Measurements from ENCODE around the gene ATG7. TPM values are rescaled to one million over a fixed set of nuclear protein-coding genes. Genes with fewer than 3 reads are reported as not detected.

Gene ATG7
- total and polyA plus RNA-seq, 3 experiments from 2014 or later, result 13.8 to 28.2 (median 28.0) TPM

- no peak overlapping the region for H3K4me3 Mint-ChIP-seq
- H3K4me3 ChIP-seq (ENCODE audit: low read length), result no peak overlapping the region
- no peaks in the 10 kb centered on the region for H3K36me3 ChIP-seq (ENCODE audit: insufficient read depth, low read length)
- no peaks in the 10 kb centered on the region for H3K27me3 Mint-ChIP-seq
- H3K27ac Mint-ChIP-seq, result peak overlapping the region in 1 of 8 donors; percentile 20
- peaks cover 0 to 6% (median 0%) of the 10 kb centered on the region in 3 donors for H3K4me1 Mint-ChIP-seq
- ChIA-PET CTCF (no interaction called here), POLR2A (no interaction called here)
- H3K27me3 ChIP-seq (ENCODE audit: insufficient read depth, low read length, poor library complexity, severe bottlenecking), result no peaks in the 10 kb centered on the region
- peaks cover 0 to 1% (median 0%) of the 10 kb centered on the region in 3 donors for H3K36me3 Mint-ChIP-seq
- H3K27ac ChIP-seq (ENCODE audit: low read depth, low read length), result no peak overlapping the region
- DNase-seq, result no peak
- H3K9me3 Mint-ChIP-seq, result no peaks in the 10 kb centered on the region
- H3K4me1 ChIP-seq (ENCODE audit: insufficient read depth, low read length), result no peaks in the 10 kb centered on the region
- H3K9me3 ChIP-seq (ENCODE audit: low read length), result no peaks in the 10 kb centered on the region
Measured at GRCh38 chr3:11536936-11537612, 264.9 kb downstream of the ATG7 start.

DNA sequence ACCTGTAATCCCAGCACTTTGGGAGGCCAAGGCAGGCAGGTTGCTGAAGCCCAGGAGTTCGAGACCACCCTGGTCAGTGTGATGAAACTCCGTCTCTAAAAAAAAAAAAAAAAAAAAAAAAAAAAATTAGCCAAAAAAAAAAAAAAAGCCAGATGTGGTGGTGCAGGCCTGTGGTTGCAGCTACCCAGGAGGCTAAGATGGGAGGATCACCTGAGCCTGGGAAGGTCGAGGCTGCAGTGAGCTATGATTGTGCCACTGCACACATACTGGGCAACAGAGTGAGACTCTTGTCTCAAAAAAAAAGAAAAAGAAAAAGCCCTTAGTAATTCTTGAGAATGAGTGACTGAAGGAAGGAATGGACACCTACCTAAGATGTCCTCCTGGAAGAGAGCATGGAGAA lies 266.4 kb downstream of the ATG7 start:
- H3K4me1 Mint-ChIP-seq, result peaks cover 0 to 2% (median 0%) of the 10 kb centered on the region in 3 donors
- no peaks in the 10 kb centered on the region for H3K36me3 Mint-ChIP-seq
- CTCF ChIA-PET, result no interaction called here

DNA sequence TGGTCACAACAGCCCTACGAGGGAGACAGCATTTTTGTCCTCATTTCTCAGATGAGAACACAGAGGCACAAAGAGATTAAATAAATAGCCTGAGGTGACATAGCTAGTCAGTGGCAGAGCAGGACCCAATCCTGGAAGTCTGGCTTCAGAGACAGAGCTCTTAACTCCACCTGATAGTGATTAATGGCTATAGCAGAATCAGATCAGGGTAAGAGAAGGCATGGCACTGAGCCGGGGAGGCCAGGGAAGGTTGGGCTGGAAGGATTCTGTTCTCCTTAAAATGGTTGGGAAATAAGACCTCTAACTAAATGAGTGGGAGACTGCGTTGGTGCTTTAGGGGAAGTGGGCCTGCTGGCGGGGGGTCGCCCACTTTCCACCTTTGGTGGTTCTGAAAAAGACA lies 267.0 kb downstream of the ATG7 start:
- Histone ChIP-seq H3K4me1 (ENCODE audit: insufficient read depth, low read length) (no peaks in the 10 kb centered on the region), H3K27me3 (ENCODE audit: insufficient read depth, low read length, poor library complexity, severe bottlenecking) (no peaks in the 10 kb centered on the region), H3K27ac (ENCODE audit: low read depth, low read length) (no peak overlapping the region), H3K36me3 (ENCODE audit: insufficient read depth, low read length) (no peaks in the 10 kb centered on the region), H3K9me3 (ENCODE audit: low read length) (no peaks in the 10 kb centered on the region), H3K4me3 (ENCODE audit: low read length) (no peak overlapping the region)
- no peaks in the 10 kb centered on the region for H3K9me3 Mint-ChIP-seq
- H3K4me1 Mint-ChIP-seq, result peaks cover 0 to 2% (median 0%) of the 10 kb centered on the region in 3 donors
- POLR2A ChIA-PET, result no interaction called here
- CTCF ChIA-PET, result no interaction called here
- no peaks in the 10 kb centered on the region for H3K36me3 Mint-ChIP-seq
- no peaks in the 10 kb centered on the region for H3K27me3 Mint-ChIP-seq
- peak in 1 of 5 donors; percentile 14 for DNase-seq
- peak overlapping the region in 1 of 8 donors; percentile 22 for H3K27ac Mint-ChIP-seq
- H3K4me3 Mint-ChIP-seq, result no peak overlapping the region

More for the DNA sequence above, 266.4 kb downstream of the ATG7 start:
- Histone ChIP-seq H3K36me3 (ENCODE audit: insufficient read depth, low read length) (no peaks in the 10 kb centered on the region), H3K9me3 (ENCODE audit: low read length) (no peaks in the 10 kb centered on the region), H3K27me3 (ENCODE audit: insufficient read depth, low read length, poor library complexity, severe bottlenecking) (no peaks in the 10 kb centered on the region), H3K27ac (ENCODE audit: low read depth, low read length) (no peak overlapping the region), H3K4me3 (ENCODE audit: low read length) (no peak overlapping the region), H3K4me1 (ENCODE audit: insufficient read depth, low read length) (no peaks in the 10 kb centered on the region)
- no peak overlapping the region for H3K27ac Mint-ChIP-seq
- POLR2A ChIA-PET, result no interaction called here
- DNase-seq, result no peak
- H3K9me3 Mint-ChIP-seq, result no peaks in the 10 kb centered on the region
- no peak overlapping the region for H3K4me3 Mint-ChIP-seq
- H3K27me3 Mint-ChIP-seq, result no peaks in the 10 kb centered on the region

- H3K36me3 Mint-ChIP-seq, result no peaks in the 10 kb centered on the region
- no peak for DNase-seq
- no peaks in the 10 kb centered on the region for H3K9me3 Mint-ChIP-seq
- no peak overlapping the region for H3K4me3 ChIP-seq (ENCODE audit: low read length)
- no peaks in the 10 kb centered on the region for H3K27me3 ChIP-seq (ENCODE audit: insufficient read depth, low read length, poor library complexity, severe bottlenecking)
- ChIA-PET CTCF (no interaction called here), POLR2A (no interaction called here)
- H3K9me3 ChIP-seq (ENCODE audit: low read length), result no peaks in the 10 kb centered on the region
- no peak overlapping the region for H3K4me3 Mint-ChIP-seq
- H3K4me1 ChIP-seq (ENCODE audit: insufficient read depth, low read length), result no peaks in the 10 kb centered on the region
- H3K27ac ChIP-seq (ENCODE audit: low read depth, low read length), result no peak overlapping the region
- no peaks in the 10 kb centered on the region for H3K36me3 ChIP-seq (ENCODE audit: insufficient read depth, low read length)
- peaks cover 0 to 2% (median 0%) of the 10 kb centered on the region in 3 donors for H3K4me1 Mint-ChIP-seq
- no peaks in the 10 kb centered on the region for H3K27me3 Mint-ChIP-seq
- no peak overlapping the region for H3K27ac Mint-ChIP-seq
Measured at GRCh38 chr3:11539677-11540076, 267.5 kb downstream of the ATG7 start.

- no peaks in the 10 kb centered on the region for H3K9me3 Mint-ChIP-seq
- H3K9me3 ChIP-seq (ENCODE audit: low read length), result no peaks in the 10 kb centered on the region
- ChIA-PET CTCF (no interaction called here), POLR2A (no interaction called here)
- no peak overlapping the region for H3K4me3 ChIP-seq (ENCODE audit: low read length)
- no peaks in the 10 kb centered on the region for H3K27me3 ChIP-seq (ENCODE audit: insufficient read depth, low read length, poor library complexity, severe bottlenecking)
- H3K36me3 ChIP-seq (ENCODE audit: insufficient read depth, low read length), result no peaks in the 10 kb centered on the region
- H3K4me3 Mint-ChIP-seq, result no peak overlapping the region
- no peak overlapping the region for H3K27ac ChIP-seq (ENCODE audit: low read depth, low read length)
- no peaks in the 10 kb centered on the region for H3K36me3 Mint-ChIP-seq
- H3K27ac Mint-ChIP-seq, result peak overlapping the region in 1 of 8 donors; percentile 26
- DNase-seq, result peak in 1 of 5 donors; percentile 3
- H3K4me1 ChIP-seq (ENCODE audit: insufficient read depth, low read length), result no peaks in the 10 kb centered on the region
- no peaks in the 10 kb centered on the region for H3K27me3 Mint-ChIP-seq
- peaks cover 0 to 2% (median 0%) of the 10 kb centered on the region in 3 donors for H3K4me1 Mint-ChIP-seq
Measured at GRCh38 chr3:11541321-11542303, 269.4 kb downstream of the ATG7 start.

DNA sequence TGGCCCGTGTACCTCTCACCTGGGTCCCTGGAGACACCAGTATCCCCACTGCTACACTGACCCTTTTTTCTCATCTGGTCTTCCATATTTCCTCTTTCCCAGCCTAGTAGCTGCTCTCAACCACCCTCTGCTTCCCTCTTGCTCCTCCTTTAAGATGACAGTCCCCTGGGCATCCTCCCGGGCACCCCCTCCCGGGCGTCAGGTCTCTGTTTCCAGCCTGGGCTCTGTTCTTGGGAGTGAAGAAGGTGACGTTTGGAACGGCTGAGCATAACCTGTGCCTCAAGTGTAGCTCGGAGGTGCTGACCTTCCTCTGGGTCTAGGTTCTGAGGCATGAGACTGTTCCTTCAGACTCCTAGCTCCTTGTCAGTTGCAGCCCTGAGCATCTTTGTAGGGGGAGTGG lies 270.4 kb downstream of the ATG7 start:
- H3K36me3 Mint-ChIP-seq, result no peaks in the 10 kb centered on the region
- CTCF ChIA-PET, result no interaction called here

DNA sequence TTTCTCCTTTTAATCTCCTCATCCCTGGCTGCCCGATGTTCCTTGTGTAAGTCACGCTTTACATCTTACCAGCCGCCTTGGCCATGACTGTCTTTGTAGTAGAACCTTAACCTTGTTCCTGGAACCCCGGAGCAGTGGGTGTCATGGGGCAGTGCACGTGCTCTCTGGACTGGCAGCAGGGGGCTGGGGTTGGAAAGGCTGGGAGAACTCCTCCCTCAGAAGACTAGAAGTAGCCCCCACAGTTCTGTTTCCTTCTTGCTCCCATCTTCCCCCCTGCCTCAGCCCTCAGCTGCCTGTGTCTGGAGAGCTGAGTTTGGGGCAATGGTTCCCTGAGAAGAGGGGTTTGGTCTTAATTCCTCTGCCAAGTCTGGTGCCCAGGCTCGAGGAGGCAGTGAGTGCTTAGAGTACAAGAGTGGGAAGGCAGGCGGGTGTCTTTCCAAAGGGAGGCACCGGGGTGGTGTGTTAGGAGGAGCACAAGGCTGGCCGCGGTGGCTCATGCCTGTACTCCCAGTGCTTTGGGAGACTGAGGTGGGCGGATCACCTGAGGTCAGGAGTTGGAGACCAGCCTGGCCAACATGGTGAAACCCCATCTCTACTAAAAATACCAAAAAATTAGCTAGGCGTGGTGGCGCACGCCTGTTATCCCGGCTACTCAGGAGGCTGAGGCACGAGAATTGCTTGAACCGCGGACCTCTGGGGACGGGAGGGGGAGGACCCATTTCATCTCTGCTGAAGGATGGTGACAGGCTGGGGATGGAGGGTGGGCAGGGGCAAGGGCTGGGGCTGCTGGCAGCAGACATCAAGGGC lies 271.1 kb downstream of the ATG7 start:
- Histone ChIP-seq H3K36me3 (ENCODE audit: insufficient read depth, low read length) (no peaks in the 10 kb centered on the region), H3K9me3 (ENCODE audit: low read length) (no peaks in the 10 kb centered on the region), H3K4me1 (ENCODE audit: insufficient read depth, low read length) (no peaks in the 10 kb centered on the region), H3K4me3 (ENCODE audit: low read length) (no peak overlapping the region), H3K27ac (ENCODE audit: low read depth, low read length) (no peak overlapping the region), H3K27me3 (ENCODE audit: insufficient read depth, low read length, poor library complexity, severe bottlenecking) (no peaks in the 10 kb centered on the region)
- H3K9me3 Mint-ChIP-seq, result no peaks in the 10 kb centered on the region
- peak in 1 of 5 donors; percentile 19 for DNase-seq
- ChIA-PET CTCF (no interaction called here), POLR2A (no interaction called here)
- H3K27ac Mint-ChIP-seq, result no peak overlapping the region
- H3K4me3 Mint-ChIP-seq, result no peak overlapping the region
- peaks cover 0 to 4% (median 0%) of the 10 kb centered on the region in 3 donors for H3K4me1 Mint-ChIP-seq
- no peaks in the 10 kb centered on the region for H3K36me3 Mint-ChIP-seq
- H3K27me3 Mint-ChIP-seq, result no peaks in the 10 kb centered on the region

More for the DNA sequence above, 270.4 kb downstream of the ATG7 start:
- Histone ChIP-seq H3K36me3 (ENCODE audit: insufficient read depth, low read length) (no peaks in the 10 kb centered on the region), H3K27ac (ENCODE audit: low read depth, low read length) (no peak overlapping the region), H3K4me1 (ENCODE audit: insufficient read depth, low read length) (no peaks in the 10 kb centered on the region), H3K9me3 (ENCODE audit: low read length) (no peaks in the 10 kb centered on the region), H3K27me3 (ENCODE audit: insufficient read depth, low read length, poor library complexity, severe bottlenecking) (no peaks in the 10 kb centered on the region), H3K4me3 (ENCODE audit: low read length) (no peak overlapping the region)
- no peaks in the 10 kb centered on the region for H3K9me3 Mint-ChIP-seq
- no peak overlapping the region for H3K4me3 Mint-ChIP-seq
- peak overlapping the region in 2 of 8 donors; percentile 43 to 62 for H3K27ac Mint-ChIP-seq
- H3K27me3 Mint-ChIP-seq, result no peaks in the 10 kb centered on the region
- H3K4me1 Mint-ChIP-seq, result peaks cover 0 to 4% (median 0%) of the 10 kb centered on the region in 3 donors
- POLR2A ChIA-PET, result no interaction called here
- DNase-seq, result no peak
